Esophagus muscularis mucosa (tissue), 3 donors: ENCODE measurements around the gene NKD2.

Experiments used
- CTCF ChIP-seq, 3 experiments: fragments of 200-600 bp in 2 of 3; fragments of 450-650 bp in 1 of 3; sonication (generic) in 2 of 3; IDR thresholded peaks; one replicate each; pipeline ENCODE4 v1.5.1; 2017 to 2019; ENCODE audit warnings: antibody characterized with exemption in 3 of 3, mild to moderate bottlenecking in 2 of 3, moderate library complexity in 1 of 3
- POLR2AphosphoS5 ChIP-seq, 2 donors: sonication (generic); formaldehyde crosslinking; IDR thresholded peaks; one replicate each; pipeline ENCODE4 v1.6.1; 2017; ENCODE audit warnings: antibody characterized with exemption in 2 of 2

- TF ChIP-seq POLR2AphosphoS5 (IDR thresholded peaks at IDR 0.05) = no peak
- TF ChIP-seq CTCF (IDR thresholded peaks at IDR 0.05) = no peak
These were observed 69.0 kb downstream of the NKD2 start for GRCh38 chr5:1077491-1078020.
